Hair follicle dermal papilla cell (primary cell): ENCODE data around the gene NUDT9. TPM values are rescaled to one million over a fixed set of nuclear protein-coding genes. Genes with fewer than 3 reads are reported as not detected.

ENCODE experiments used
- small RNA-seq: library from RNA; depleted of rRNA; stranded (forward); fragments of <200 nt; gene quantifications from one replicate; pipeline ENCODE3, GENCODE V24; 2012
- total RNA-seq: library from RNA; depleted of rRNA; stranded (reverse); fragments of >200 nt; gene quantifications from 2 replicates; pipeline ENCODE4 v1.2.3, GENCODE V29; 2012

Gene NUDT9
- total RNA-seq: 7.1 and 8.6 TPM in 2 replicates

GRCh38 chr4:87422104-87423052 lies at the start of gene NUDT9:
NUDT9 (plus strand) TSS chr4:87422573; CDS start chr4:87422906, 333 bp downstream.

GRCh38 chr4:87390891-87391575 lies 31.3 kb upstream of the NUDT9 start, which contains the start of gene HSD17B11:
HSD17B11 (minus strand) TSS chr4:87391188; CDS start chr4:87391070, 118 bp downstream.

Small RNA genes lying within 50 kb of the gene (small RNA-seq; reads per million reads assigned to genes)
- not detected for gene RN7SL681P

Other genes with a start within 250 kb of the NUDT9 start
- gene KLHL8, start 202.0 kb upstream of the NUDT9 start, total RNA-seq: 9.2 and 9.7 TPM in 2 replicates
- gene HSD17B13, start 99.7 kb upstream of the NUDT9 start, total RNA-seq: not detected in 2 replicates
- gene HSD17B11, start 31.4 kb upstream of the NUDT9 start, total RNA-seq: 28.7 and 40.6 TPM in 2 replicates
- gene SPARCL1, start 106.8 kb downstream of the NUDT9 start, total RNA-seq: not detected in 2 replicates
- not detected in 2 replicates for gene DSPP, start 186.0 kb downstream of the NUDT9 start, total RNA-seq
- gene DMP1, start 227.7 kb downstream of the NUDT9 start, total RNA-seq: not detected in 2 replicates